BLaER1 (cell line): ENCODE data around the gene RPS27A.
"Not testable (repeated sequence)": the region's sequence is repeated elsewhere in the genome, so short reads cannot be mapped to it uniquely, and the experiment has no call there.

ENCODE experiments used
- H3K27ac ChIP-seq: shearing (Covaris generic); formaldehyde crosslinking; 2 replicates; pipeline ENCODE4 v1.8.1; 2022
- H3K27me3 ChIP-seq: shearing (Covaris generic); formaldehyde crosslinking; 2 replicates; pipeline ENCODE4 v1.8.1; 2022
- H3K36me3 ChIP-seq: shearing (Covaris generic); formaldehyde crosslinking; 2 replicates; pipeline ENCODE4 v1.8.1; 2022
- H3K4me1 ChIP-seq: shearing (Covaris generic); formaldehyde crosslinking; 2 replicates; pipeline ENCODE4 v1.8.1; 2022
- H3K4me2 ChIP-seq: shearing (Covaris generic); formaldehyde crosslinking; 2 replicates; pipeline ENCODE4 v1.8.1; 2022
- H3K4me3 ChIP-seq: shearing (Covaris generic); formaldehyde crosslinking; 2 replicates; pipeline ENCODE4 v1.8.1; 2022
- H3K9ac ChIP-seq: shearing (Covaris generic); formaldehyde crosslinking; 2 replicates; pipeline ENCODE4 v1.8.1; 2022
- H3K9me3 ChIP-seq: shearing (Covaris generic); formaldehyde crosslinking; 2 replicates; pipeline ENCODE4 v1.8.1; 2022
- H4K20me1 ChIP-seq: shearing (Covaris generic); formaldehyde crosslinking; 2 replicates; pipeline ENCODE4 v1.8.1; 2022
- Cebpa-rat ChIP-seq: shearing (Covaris generic); IDR thresholded peaks from 2 replicates; pipeline ENCODE4 v1.8.1; 2022

The RPS27A gene

GRCh38 chr2:55225481-55226020 lies 6.9 kb upstream of the RPS27A start:
- Histone ChIP-seq H3K36me3 (0 out of 2 replicates have a peak, but pooled peaks cover 5% of the 10 kb centered on the region), H3K27me3 (no peaks in the 10 kb centered on the region), H3K4me1 (peaks cover 21% of the 10 kb centered on the region), H3K4me3 (no peak overlapping the region), H3K4me2 (no peak overlapping the region), H4K20me1 (no peaks in the 10 kb centered on the region), H3K27ac (no peak overlapping the region), H3K9me3 (no peaks in the 10 kb centered on the region), H3K9ac (no peak overlapping the region)
- TF ChIP-seq Cebpa-rat: no peak

DNA sequence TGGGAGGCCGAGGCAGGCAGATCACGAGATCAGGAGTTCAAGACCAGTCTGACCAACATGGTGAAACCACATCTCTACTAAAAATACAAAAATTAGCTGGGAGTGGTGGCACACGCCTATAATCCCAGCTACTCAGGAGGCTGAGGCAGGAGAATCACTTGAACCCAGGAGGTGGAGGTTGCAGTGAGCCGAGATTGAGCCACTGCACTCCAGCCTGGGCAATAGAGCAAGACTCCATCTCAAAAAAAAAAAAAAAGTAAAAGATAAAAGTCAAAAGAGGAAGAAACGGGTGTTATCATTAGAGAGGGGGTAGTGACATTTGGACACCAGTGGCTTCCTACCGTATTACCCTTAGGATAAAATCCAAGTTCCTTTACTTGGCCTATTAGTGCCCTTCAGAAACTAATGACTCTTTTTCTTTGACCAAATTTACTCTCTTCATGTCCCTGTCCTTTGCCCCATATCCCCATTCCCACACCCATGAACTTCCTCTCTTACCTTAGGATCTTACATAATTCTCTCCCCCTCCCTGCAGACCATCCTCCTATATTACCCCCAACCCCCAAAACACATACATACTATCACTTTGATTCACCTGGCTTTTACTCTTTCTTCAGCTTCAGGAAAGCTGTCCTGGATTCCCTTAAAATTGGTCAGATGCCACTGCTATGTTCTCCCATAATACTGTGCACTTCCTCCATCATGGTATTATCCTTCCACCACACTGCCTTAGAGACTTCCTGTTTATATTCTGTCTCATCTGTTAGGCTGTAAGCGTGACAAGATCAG lies 4.9 kb upstream of the RPS27A start:
- H3K27me3 ChIP-seq, H3K9ac ChIP-seq, H4K20me1 ChIP-seq, H3K36me3 ChIP-seq, H3K4me3 ChIP-seq, H3K9me3 ChIP-seq: not testable (repeated sequence)
- Histone ChIP-seq H3K4me1 (peaks cover 27% of the 10 kb centered on the region), H3K4me2 (peak overlapping the region; percentile 65), H3K27ac (peak overlapping the region; percentile 25; the same call in 1 of the 2 replicates)

GRCh38 chr2:55228226-55228563 lies 4.3 kb upstream of the RPS27A start:
- Histone ChIP-seq H3K9me3 (no peaks in the 10 kb centered on the region), H3K27me3 (no peaks in the 10 kb centered on the region), H3K4me2 (peak overlapping the region; percentile 65), H3K4me1 (peaks cover 23% of the 10 kb centered on the region), H3K4me3 (no peak overlapping the region), H4K20me1 (peaks cover under 1% of the 10 kb centered on the region; the same call in 1 of the 2 replicates), H3K36me3 (0 out of 2 replicates have a peak, but pooled peaks cover 5% of the 10 kb centered on the region), H3K9ac (no peak overlapping the region), H3K27ac (peak overlapping the region; percentile 25; the same call in 1 of the 2 replicates)
- TF ChIP-seq Cebpa-rat: no peak

DNA sequence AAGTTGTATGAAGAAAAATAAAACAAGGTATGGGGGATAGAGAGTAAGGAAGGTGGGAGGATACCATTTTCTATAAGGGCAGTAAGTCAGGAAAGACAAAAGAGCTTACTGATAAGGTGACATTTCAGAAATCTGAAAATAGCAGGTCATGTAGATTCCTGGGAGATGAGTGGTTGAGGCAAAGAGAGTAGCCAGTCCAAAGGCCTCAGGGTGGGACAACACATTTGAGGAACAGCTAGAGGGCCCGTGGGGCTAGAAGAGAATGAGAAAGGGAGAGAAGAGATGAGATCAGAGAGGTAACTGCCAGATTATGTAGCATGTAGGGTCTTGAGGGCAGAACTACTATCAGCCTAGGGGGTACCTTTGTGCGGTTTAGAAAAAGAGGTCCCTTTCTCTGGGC lies 3.3 kb upstream of the RPS27A start:
- TF ChIP-seq Cebpa-rat: no peak
- Histone ChIP-seq H3K36me3 (peaks cover 14% of the 10 kb centered on the region), H3K27ac (no peak overlapping the region), H3K4me2 (no peak overlapping the region), H3K9me3 (no peaks in the 10 kb centered on the region), H3K4me3 (no peak overlapping the region), H4K20me1 (peaks cover 11% of the 10 kb centered on the region), H3K9ac (no peak overlapping the region), H3K27me3 (no peaks in the 10 kb centered on the region), H3K4me1 (peaks cover 32% of the 10 kb centered on the region)

GRCh38 chr2:55230551-55230950 lies 1.9 kb upstream of the RPS27A start:
- Histone ChIP-seq H3K4me3 (no peak overlapping the region), H3K36me3 (peaks cover 27% of the 10 kb centered on the region), H4K20me1 (peaks cover 24% of the 10 kb centered on the region), H3K27me3 (no peaks in the 10 kb centered on the region), H3K9ac (no peak overlapping the region), H3K27ac (no peak overlapping the region), H3K4me1 (peaks cover 43% of the 10 kb centered on the region), H3K4me2 (peak overlapping the region; percentile 96; the same call in 1 of the 2 replicates), H3K9me3 (no peaks in the 10 kb centered on the region)
- no peak for TF ChIP-seq Cebpa-rat

- Histone ChIP-seq H3K36me3 (peaks cover 38% of the 10 kb centered on the region), H3K27me3 (no peaks in the 10 kb centered on the region), H3K9ac (peak overlapping the region; percentile 98), H3K4me1 (peaks cover 43% of the 10 kb centered on the region), H3K27ac (peak overlapping the region; percentile 98), H3K4me3 (peak overlapping the region; percentile 90), H3K4me2 (peak overlapping the region; percentile 96), H3K9me3 (no peaks in the 10 kb centered on the region), H4K20me1 (peaks cover 34% of the 10 kb centered on the region)
- TF ChIP-seq Cebpa-rat: no peak
These were observed 873 bp upstream of the RPS27A start for GRCh38 chr2:55231546-55232083.

DNA sequence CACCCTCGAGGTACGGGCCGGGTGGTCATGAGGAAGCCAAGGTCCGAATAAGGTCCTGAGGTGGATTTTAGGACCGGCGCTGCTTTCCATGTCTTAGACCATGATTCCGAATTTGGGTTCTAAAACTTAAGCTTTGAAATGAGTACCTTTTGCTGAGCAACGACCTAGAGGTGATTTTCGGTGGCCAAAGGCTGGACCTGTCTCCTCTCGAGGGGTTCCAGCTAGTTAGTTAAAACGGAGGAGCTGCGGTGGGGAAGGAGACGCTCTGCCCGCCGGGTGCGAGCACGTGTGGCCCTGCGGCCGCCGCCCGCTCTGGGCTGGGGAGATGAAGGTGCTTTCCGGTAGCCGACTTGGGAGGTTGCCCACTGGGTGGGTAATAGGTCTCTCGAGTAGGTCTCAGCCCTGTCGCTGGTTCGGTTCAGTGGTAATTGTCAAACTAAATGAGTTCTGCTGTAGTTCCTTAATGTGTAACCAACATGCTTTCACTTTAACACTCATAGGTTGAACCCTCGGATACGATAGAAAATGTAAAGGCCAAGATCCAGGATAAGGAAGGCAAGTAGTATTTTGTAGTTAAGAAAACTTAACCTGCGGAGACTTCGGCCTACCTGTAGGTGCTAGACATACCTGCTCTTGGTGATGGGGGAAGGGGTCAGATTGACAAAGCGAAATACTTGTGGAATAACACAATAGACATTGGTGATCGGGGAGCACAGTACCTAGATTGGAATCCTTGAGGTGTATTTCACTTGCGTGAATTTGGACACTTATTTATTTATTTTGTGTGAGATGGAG lies 572 bp downstream of the RPS27A start:
- Histone ChIP-seq H3K27me3 (no peaks in the 10 kb centered on the region), H3K4me1 (peaks cover 37% of the 10 kb centered on the region), H3K27ac (peak overlapping the region; percentile 98), H3K9me3 (no peaks in the 10 kb centered on the region), H4K20me1 (peaks cover 40% of the 10 kb centered on the region), H3K36me3 (peaks cover 51% of the 10 kb centered on the region), H3K4me3 (peak overlapping the region; percentile 90), H3K9ac (peak overlapping the region; percentile 98), H3K4me2 (peak overlapping the region; percentile 96)
- TF ChIP-seq Cebpa-rat: no peak

DNA sequence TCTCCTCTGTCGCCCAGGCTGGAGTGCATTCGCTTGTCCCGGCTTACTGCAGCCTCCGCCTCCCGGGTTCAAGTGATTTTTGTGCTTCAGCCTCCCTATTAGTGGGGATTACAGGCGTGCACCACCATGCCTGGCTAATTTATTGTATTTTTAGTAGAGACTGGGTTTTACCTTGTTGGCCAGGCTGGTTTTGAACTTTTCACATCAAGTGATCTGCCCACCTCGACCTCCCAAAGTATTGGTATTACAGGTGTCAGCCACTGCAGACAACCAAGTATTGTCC lies 1.1 kb downstream of the RPS27A start:
- H3K36me3 ChIP-seq: peaks cover 56% of the 10 kb centered on the region
- no peak for TF ChIP-seq Cebpa-rat

GRCh38 chr2:55235724-55236538 lies 3.4 kb downstream of the RPS27A start:
- H4K20me1 ChIP-seq: peaks cover 40% of the 10 kb centered on the region
- no peak overlapping the region for H3K27ac ChIP-seq
- no peak overlapping the region for H3K4me2 ChIP-seq
- no peak for TF ChIP-seq Cebpa-rat
- no peaks in the 10 kb centered on the region for H3K9me3 ChIP-seq
- no peak overlapping the region for H3K9ac ChIP-seq
- peaks cover 39% of the 10 kb centered on the region for H3K4me1 ChIP-seq
- H3K4me3 ChIP-seq: no peak overlapping the region
- no peaks in the 10 kb centered on the region for H3K27me3 ChIP-seq
- peaks cover 54% of the 10 kb centered on the region for H3K36me3 ChIP-seq

More for the DNA sequence above, 1.1 kb downstream of the RPS27A start:
- H3K9ac ChIP-seq: peak overlapping the region; percentile 98
- peaks cover 33% of the 10 kb centered on the region for H3K4me1 ChIP-seq
- peaks cover 40% of the 10 kb centered on the region for H4K20me1 ChIP-seq
- H3K27ac ChIP-seq: peak overlapping the region; percentile 98
- H3K4me2 ChIP-seq: peak overlapping the region; percentile 96
- H3K9me3 ChIP-seq: no peaks in the 10 kb centered on the region
- H3K4me3 ChIP-seq: peak overlapping the region; percentile 90
- H3K27me3 ChIP-seq: no peaks in the 10 kb centered on the region
